IPS-NIHi7 (cell line): ENCODE data around the gene SCIN.
A peak's percentile ranks its signal among the peaks of the same experiment; 100 is the strongest.
"Not testable (repeated sequence)": the region's sequence is repeated elsewhere in the genome, so short reads cannot be mapped to it uniquely, and the experiment has no call there.

ENCODE experiments used
- DNase-seq: peaks from one replicate; pipeline ENCODE4 v3.0.0; 2012; ENCODE audit warnings: mixed read lengths; ENCODE audit errors: extremely low spot score

Gene SCIN

GRCh38 chr7:12647364-12648219 lies 77.1 kb downstream of the SCIN start:
- no peak for DNase-seq

GRCh38 chr7:12648704-12649261 lies 78.3 kb downstream of the SCIN start:
- DNase-seq, result no peak

DNA sequence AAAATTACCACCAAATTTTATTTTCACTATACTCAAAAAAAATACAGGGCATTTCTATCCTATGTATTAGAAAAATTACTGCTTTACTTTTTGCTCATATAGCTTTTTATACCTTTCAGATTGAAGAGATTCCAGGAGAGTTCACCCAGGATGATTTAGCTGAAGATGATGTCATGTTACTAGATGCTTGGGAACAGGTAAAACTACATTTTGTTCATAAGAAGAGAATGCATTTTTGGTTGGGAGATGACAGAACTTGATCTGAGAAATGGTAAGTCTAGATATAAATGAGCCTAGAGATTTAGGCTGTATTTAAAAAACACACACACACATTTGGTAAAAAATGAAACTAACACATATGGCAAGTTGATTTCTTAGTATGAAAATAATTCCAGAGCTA lies 78.8 kb downstream of the SCIN start:
- DNase-seq, result no peak

- DNase-seq, result no peak
Measured at GRCh38 chr7:12650080-12650479, 79.6 kb downstream of the SCIN start.

DNA sequence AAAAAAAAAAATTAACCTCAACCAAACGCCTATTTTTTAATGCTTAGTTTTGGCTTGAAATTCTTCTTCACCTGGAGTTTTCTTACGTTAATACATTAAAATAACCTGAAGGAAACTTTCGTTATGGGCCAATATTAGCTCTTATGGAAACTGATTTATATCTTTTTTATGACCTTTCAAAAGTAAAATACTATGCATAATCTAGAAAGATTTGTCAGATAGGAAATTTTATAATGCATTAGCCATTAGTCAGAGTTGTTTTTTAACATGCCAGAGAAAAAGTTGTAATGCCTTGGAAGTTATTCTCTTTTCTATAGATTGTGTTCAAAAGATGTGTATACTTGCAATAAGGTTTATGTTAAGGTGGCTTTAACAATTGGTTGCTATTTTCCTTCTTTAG lies 82.6 kb downstream of the SCIN start:
- DNase-seq, result no peak

- DNase-seq, result no peak
Measured at GRCh38 chr7:12653518-12653917, 83.0 kb downstream of the SCIN start.

DNA sequence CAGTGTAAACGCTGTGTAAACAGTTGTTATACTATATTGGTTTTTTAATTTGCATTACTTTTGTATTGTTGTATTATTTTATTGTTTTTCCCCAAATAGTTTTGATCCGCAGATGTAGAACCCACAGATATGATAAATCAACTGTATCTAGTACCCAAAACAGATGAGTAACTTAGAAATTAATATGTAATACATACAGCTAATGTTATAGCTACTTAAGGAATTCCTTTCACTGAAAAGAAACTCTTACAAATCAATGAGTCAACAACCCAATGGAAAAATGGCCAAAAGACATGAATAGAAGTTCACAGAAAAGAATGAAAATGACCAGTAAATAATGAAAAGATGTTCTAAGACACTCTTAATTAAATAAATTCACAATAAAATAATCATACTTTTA lies 84.6 kb downstream of the SCIN start:
- DNase-seq, result no peak

DNA sequence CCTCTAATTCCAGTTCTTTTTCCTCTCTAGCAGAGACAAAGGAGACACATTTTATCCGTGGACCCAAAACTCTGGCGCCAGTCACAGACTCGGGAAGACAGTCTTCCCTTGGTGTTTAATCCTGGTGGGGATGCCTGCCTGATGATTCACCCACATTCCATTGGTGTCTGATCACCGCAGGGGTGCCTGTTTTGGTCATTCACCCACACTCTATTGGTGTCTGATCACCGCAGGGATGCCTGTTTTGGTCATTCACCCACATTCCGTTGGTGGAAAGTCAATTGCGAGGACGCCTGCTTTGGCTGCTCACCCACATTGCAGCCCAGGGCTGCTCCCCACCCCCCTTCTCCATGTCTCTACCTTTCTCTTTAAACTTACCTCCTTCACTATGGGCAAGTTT lies 89.9 kb downstream of the SCIN start:
- DNase-seq, result not testable (repeated sequence)

DNA sequence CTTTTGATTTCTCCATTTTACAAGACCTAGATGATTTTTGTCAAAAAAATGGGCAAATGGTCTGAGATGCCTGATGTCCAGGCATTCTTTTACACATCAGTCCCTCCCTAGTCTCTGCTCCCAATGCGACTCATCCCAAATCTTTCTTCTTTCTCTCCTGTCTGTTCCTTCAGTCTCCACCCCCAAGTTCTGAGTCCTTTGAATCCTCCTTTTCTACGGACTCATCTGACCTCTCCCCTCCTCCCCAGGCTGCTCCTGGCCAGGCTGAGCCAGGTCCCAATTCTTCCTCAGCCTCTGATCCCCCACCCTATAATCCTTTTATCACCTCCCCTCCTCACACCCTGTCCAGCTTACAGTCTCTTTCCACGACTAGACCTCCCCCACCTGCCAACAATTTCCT lies 90.5 kb downstream of the SCIN start:
- DNase-seq, result not testable (repeated sequence)

GRCh38 chr7:12661581-12661980 lies 91.1 kb downstream of the SCIN start:
- DNase-seq, result no peak

DNA sequence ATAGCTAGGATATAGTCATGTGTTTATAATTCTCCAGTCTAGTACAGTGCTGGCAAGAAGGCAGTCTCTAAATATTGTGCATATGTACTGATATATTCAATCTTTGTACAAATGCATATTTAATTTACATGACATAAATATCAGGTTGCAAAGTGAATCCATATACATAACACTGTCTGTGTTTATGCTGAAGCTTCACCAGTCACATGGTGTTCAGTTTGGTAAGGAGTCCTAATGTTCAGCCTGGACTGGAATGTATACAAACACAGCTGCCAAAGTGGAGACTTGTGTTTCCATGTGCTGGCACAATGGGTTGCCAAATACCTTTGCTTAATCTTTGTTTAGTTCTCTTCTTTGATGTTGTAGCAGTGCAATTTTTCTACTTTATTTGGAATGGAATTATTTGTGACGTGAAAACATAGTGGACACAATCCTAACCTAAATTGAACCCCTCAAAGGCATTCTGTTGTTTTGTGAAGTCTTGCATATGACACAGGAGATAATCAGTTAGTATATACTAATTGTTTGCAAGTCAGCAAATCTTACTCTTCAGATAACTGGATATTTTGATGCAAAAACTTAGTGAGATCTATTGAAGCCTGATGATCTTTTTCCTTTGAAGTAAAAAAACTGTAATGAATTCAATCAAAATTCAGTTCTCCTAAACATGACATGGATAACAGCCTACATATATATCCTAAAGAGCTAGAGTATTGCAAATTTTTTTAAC lies 99.6 kb downstream of the SCIN start:
- DNase-seq, result no peak

- DNase-seq, result no peak
Measured at GRCh38 chr7:12670743-12671520, 100.4 kb downstream of the SCIN start.

DNA sequence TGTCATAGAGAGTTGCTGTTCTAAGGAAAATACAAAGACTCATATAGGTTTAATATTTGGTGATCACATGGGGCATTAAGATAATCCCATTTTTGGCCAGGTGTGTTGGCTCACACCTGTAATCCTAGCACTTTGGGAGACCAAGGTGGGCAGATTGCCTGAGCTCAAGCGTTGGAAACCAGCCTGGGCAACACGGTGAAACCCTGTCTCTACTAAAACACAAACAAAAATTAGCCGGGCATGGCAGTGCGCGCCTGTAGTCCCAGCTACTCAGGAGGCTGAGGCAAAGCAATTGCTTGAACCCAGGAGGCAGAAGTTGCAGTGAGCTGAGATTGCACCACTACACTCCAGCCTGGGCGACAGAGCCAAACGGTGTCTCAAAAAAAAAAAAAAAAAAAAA lies 102.9 kb downstream of the SCIN start:
- not testable (repeated sequence) for DNase-seq

- no peak for DNase-seq
Measured at GRCh38 chr7:12674053-12674452, 103.5 kb downstream of the SCIN start.

DNA sequence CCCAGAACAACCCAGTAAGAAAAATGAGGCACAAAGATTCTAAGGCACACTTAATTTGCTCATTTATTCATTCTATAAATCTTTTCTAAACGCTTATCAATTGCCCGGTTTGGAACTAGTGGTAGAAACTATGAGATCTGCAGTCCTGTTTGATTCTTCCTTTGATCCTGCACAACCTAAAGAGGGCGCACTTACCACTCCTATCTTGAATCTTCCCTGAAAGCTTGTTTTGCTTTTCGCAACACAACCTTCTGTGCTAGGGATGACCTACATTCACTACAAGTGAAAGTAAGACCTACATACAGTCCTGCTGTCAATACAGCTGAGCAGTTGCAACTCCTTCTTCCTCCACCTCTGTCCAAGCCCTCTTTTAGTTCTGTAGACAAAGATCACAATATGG lies 104.3 kb downstream of the SCIN start:
- peak; percentile 51 for DNase-seq

GRCh38 chr7:12683678-12684585 lies 113.4 kb downstream of the SCIN start:
- no peak for DNase-seq

DNA sequence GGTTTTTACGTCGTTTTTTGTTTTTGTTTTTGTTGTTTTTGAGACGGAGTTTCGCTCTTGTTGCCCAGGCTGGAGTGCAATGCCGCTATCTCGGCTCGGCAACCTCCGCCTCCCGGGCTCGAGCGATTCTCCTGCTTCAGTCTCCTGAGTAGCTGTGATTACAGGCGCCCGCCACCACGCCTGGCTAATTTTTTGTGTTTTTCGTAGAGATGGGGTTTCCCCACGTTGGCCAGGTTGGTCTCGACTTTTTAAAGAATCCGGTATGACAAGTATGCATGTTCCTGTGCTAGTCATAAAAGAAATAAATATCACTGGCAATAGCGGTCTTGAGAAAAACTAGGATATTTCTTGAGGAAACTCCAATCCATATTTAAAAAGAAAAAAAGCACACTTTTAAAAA lies 114.2 kb downstream of the SCIN start:
- no peak for DNase-seq

DNA sequence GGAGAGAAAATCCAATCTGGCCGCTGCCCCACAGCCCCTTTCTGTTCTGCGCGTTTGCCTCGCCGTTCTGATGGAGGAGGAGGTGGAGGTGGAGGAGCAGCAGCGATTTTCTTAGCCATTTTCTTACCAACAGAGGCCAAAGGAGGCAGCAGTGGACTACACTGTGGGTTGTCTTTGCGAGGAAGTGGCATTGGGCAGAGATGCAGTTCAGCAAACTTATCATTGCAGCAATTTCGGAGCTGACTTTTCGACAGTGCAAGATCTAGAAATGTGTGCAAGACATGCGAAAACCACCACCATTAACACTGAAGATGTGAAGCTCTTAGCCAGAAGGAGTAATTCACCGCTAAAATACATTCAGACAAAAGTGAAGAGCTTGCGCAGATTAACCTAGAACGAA lies 115.0 kb downstream of the SCIN start:
- peak; percentile 50 for DNase-seq

DNA sequence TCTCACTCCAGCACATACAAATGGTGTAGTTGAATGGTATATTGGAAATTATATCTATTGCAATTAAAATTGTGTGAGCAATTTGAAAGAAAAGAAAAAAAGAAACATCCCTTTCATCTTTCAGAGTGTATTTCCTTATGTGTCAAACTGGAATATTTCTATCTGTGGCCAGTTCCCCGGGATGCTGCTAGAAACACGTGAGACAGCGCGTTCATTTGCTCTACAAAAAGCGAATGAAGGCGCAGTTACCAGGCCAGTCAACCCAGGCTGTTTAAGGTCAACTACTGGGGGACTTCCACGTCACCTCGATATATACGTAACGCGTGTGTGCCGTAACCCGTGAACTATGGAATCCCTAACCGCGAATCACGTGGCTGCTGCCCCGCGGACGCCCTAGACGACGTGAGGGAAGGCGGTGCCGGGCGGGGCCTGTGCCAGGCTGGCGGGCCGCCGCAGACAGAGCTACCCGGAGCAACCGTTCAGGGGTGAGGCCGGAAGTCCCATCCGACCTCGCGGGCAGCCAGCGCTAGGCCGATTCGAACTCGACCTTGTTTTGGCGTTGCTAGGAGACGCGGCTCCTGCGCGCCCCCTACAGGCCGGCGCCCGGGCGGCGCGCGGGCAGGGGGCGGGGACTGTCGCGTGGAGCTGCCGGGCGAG lies 115.8 kb downstream of the SCIN start:
- DNase-seq, result peak; percentile 80
